ENCODE data around the gene SIGLECL1.

- TF ChIP-seq POLR2A (IDR thresholded peaks at IDR 0.05; ENCODE audit: low read length): no peak
- no peak for TF ChIP-seq GATA1 (IDR thresholded peaks at IDR 0.05; ENCODE audit: low read depth, low read length)
These were observed 12.9 kb downstream of the SIGLECL1 start for GRCh38 chr19:51263808-51264207.
